Measurements from ENCODE around the gene HPS1. TPM values are rescaled to one million over a fixed set of nuclear protein-coding genes. Genes with fewer than 3 reads are reported as not detected.

HPS1 gene
- total RNA-seq, result 13.3 and 14.6 TPM in 2 replicates

DNA sequence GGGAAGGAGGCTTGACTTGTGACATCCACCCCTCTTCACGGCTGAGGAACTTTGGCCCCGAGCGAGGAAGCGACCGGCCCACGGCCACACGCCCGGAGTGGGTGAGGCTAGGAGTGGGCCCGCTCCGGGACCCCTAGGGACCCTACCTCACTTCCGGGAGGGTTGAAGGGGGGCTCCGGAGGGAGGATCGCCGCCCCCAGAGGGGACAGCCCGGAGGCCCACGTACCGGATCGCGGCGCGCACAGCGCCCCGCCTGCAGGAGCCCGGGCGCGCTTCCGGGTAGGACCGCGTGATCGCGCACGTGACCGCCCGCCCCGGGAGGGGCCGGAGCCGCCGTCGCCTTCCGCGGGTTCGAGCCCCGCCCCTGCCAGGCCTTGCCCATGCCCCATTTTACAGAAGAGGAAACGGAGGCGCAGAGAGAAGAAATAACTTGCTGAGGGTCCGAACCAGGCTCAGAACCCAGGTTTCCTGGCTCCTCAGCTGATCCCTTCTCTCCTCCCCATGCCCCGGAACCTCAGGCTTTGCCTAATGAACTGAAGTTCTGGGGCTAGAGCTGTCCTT lies at the start of gene HPS1:
HPS1 (minus strand) TSS at position 275 of the 561 bp plus-strand sequence. CDS start 3,695 bp downstream, outside the sequence.

DNA sequence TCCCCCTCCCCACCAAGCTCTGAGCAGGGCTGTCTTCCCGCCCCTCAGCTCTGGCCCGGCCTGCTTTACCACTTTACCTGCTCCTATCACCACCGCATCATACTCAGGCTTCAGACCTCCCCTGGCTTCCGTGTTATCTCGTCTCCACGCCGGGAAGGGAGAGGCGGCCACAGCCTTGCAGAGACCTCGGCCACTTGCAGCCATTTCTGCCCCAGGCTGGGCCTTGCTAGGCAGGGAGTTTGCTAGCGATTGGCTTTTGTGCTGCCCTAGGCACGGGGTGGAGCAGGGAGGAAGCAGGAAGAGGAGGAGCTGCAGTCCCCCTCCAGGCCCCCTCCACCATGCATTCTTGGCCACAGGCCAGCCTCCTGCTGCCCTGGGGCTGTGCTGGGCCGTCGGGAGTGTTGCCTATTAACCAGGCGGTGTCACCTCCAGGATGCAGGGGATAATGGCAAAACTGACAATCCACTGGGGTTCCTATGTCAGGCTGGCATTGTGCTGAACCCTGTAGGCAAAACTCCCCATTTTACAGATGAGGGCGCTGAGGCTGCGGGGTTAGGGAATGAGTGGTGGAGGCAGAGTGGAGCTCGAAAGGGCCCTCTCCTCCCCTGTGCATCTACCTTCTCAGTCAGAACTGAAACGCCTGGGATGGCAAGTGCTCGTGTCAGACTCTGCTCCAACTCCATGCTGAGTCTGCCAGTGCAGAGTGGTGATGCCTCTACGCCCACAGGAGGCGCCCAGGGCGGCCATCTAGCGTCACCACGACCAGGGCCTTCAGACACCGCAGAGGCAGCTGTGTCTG lies 31.6 kb downstream of the HPS1 start, which contains the start of gene PYROXD2:
PYROXD2 (minus strand) TSS at position 251 of the 799 bp plus-strand sequence; CDS start at position 204, 47 bp downstream.

Other genes with a start within 250 kb of the HPS1 start
- 0.32 and 2.6 TPM in 2 replicates for gene LOXL4, start 178.7 kb downstream of the HPS1 start, total RNA-seq
- 2.3 and 5.5 TPM in 2 replicates for gene PYROXD2, start 31.8 kb downstream of the HPS1 start, total RNA-seq